Activated naive CD4-positive, alpha-beta T cell treated with anti-CD3 and anti-CD28 coated beads for 36 hours (primary cell): Measurements from ENCODE around the gene TMEM44. TPM values are rescaled to one million over a fixed set of nuclear protein-coding genes. Genes with fewer than 3 reads are reported as not detected.
A peak's percentile ranks its signal among the peaks of the same experiment; 100 is the strongest.

Experiments
- CTCF ChIA-PET: fragments of 350-600 bp; sonication (Branson Sonifier 250); formaldehyde crosslinking; loops from one replicate; lab custom pipeline; 2021; ENCODE audit warnings: antibody characterized with exemption; lab: Charles Lee
- DNase-seq: peaks from one replicate; pipeline ENCODE4 v3.0.0-alpha.2; 2020
- H3K27ac Mint-ChIP-seq: one replicate; pipeline ENCODE4 v1.8.0; 2021; ENCODE audit warnings: mild to moderate bottlenecking, mixed read lengths
- H3K27me3 Mint-ChIP-seq: one replicate; pipeline ENCODE4 v1.8.0; 2021; ENCODE audit warnings: low read depth, mixed read lengths
- H3K36me3 Mint-ChIP-seq: one replicate; pipeline ENCODE4 v1.8.0; 2021; ENCODE audit warnings: low read depth, mixed read lengths
- H3K4me1 Mint-ChIP-seq: one replicate; pipeline ENCODE4 v1.8.0; 2021; ENCODE audit warnings: low read depth, mixed read lengths
- H3K4me3 Mint-ChIP-seq: one replicate; pipeline ENCODE4 v1.8.0; 2021; ENCODE audit warnings: mild to moderate bottlenecking, moderate library complexity, mixed read lengths
- H3K9me3 Mint-ChIP-seq: one replicate; pipeline ENCODE4 v1.8.0; 2021; ENCODE audit warnings: mixed read lengths
- intact Hi-C: fragments of 100-400 bp; cut with micrococcal nuclease; formaldehyde crosslinking; loops from one replicate; pipeline ENCODE4 v1.15.1; 2023
- total RNA-seq, 2 experiments: library from RNA; stranded (reverse); gene quantifications; one replicate each; pipeline ENCODE4 v1.2.3, GENCODE V29; 2021

The TMEM44 gene
- total RNA-seq, 2 experiments from 2014 or later, result 0.93 to 1.7 TPM

GRCh38 chr3:194541483-194541882, 91.7 kb downstream of the TMEM44 start:
- Mint-ChIP-seq H3K4me3 (no peak overlapping the region), H3K27me3 (no peaks in the 10 kb centered on the region), H3K27ac (no peak overlapping the region), H3K36me3 (no peaks in the 10 kb centered on the region), H3K4me1 (peaks cover 13% of the 10 kb centered on the region), H3K9me3 (peaks cover 1% of the 10 kb centered on the region)
- CTCF ChIA-PET, result no interaction called here
- DNase-seq, result peak; percentile 27
- intact Hi-C loops, result no loop called here

GRCh38 chr3:194540274-194540905, 92.8 kb downstream of the TMEM44 start:
- Mint-ChIP-seq H3K27ac (no peak overlapping the region), H3K36me3 (no peaks in the 10 kb centered on the region), H3K9me3 (no peaks in the 10 kb centered on the region), H3K4me3 (no peak overlapping the region), H3K27me3 (no peaks in the 10 kb centered on the region), H3K4me1 (peaks cover 13% of the 10 kb centered on the region)
- CTCF ChIA-PET, result no interaction called here
- DNase-seq, result peak; percentile 21
- intact Hi-C loops, result no loop called here

- H3K9me3 Mint-ChIP-seq, result peaks cover 4% of the 10 kb centered on the region
Measured at GRCh38 chr3:194539498-194539897, 93.7 kb downstream of the TMEM44 start.

GRCh38 chr3:194537732-194538247, 95.4 kb downstream of the TMEM44 start:
- CTCF ChIA-PET, result no interaction called here
- Mint-ChIP-seq H3K9me3 (peaks cover 10% of the 10 kb centered on the region), H3K36me3 (peaks cover 4% of the 10 kb centered on the region), H3K4me1 (peaks cover 13% of the 10 kb centered on the region), H3K27ac (no peak overlapping the region), H3K4me3 (no peak overlapping the region), H3K27me3 (no peaks in the 10 kb centered on the region)
- intact Hi-C loops, result no loop called here
- DNase-seq, result no peak

More at GRCh38 chr3:194539498-194539897, 93.7 kb downstream of the TMEM44 start:
- Mint-ChIP-seq H3K27me3 (no peaks in the 10 kb centered on the region), H3K4me1 (peaks cover 13% of the 10 kb centered on the region), H3K36me3 (peaks cover under 1% of the 10 kb centered on the region), H3K27ac (no peak overlapping the region), H3K4me3 (no peak overlapping the region)
- intact Hi-C loops, result no loop called here
- DNase-seq, result no peak
- CTCF ChIA-PET, result no interaction called here

Other genes with a start within 250 kb of the TMEM44 start
- under 1 TPM; 0.62 to 0.64 TPM for gene GP5, start 234.2 kb downstream of the TMEM44 start, total RNA-seq
- 10 to 100 TPM; 88.4 to 92.3 TPM for gene ATP13A3, start 146.4 kb downstream of the TMEM44 start, total RNA-seq
- 10 to 100 TPM; 26.4 to 27.0 TPM for gene LSG1, start 38.8 kb upstream of the TMEM44 start, total RNA-seq
- 1 to 10 TPM; 1.4 to 1.6 TPM for gene FAM43A, start 52.5 kb upstream of the TMEM44 start, total RNA-seq